Mucosa of stomach (tissue), 1 donor: ENCODE results near the gene LAMTOR3.

Experiments
- H3K27me3 ChIP-seq: one replicate; pipeline ENCODE4 v1.7.0; 2013; ENCODE audit warnings: mild to moderate bottlenecking, low read length; ENCODE audit not compliant: control insufficient read depth, insufficient read depth
- H3K36me3 ChIP-seq: one replicate; pipeline ENCODE4 v1.7.0; 2013; ENCODE audit warnings: low read length; ENCODE audit not compliant: control insufficient read depth, insufficient read depth
- H3K4me1 ChIP-seq: one replicate; pipeline ENCODE4 v1.7.0; 2013; ENCODE audit warnings: mild to moderate bottlenecking, low read length; ENCODE audit not compliant: control insufficient read depth, insufficient read depth
- H3K4me3 ChIP-seq: one replicate; pipeline ENCODE4 v1.7.0; 2013; ENCODE audit warnings: low read length
- H3K9ac ChIP-seq: one replicate; pipeline ENCODE4 v1.7.0; 2013; ENCODE audit warnings: mild to moderate bottlenecking, low read length, moderate library complexity
- H3K9me3 ChIP-seq: one replicate; pipeline ENCODE4 v1.7.0; 2013; ENCODE audit warnings: mild to moderate bottlenecking, low read length, moderate library complexity; ENCODE audit not compliant: control insufficient read depth
- donor health status: Pancreatic carcinoma.

Gene LAMTOR3

GRCh38 chr4:99894161-99894997 lies at the start of gene LAMTOR3:
Gene LAMTOR3, minus strand, starts transcription at chr4:99894427. Its CDS starts 464 bp downstream, at chr4:99893963.
- H3K4me1 ChIP-seq = peaks cover 9% of the 10 kb centered on the region
- no peaks in the 10 kb centered on the region for H3K36me3 ChIP-seq
- H3K9ac ChIP-seq = peak within 1 kb of the TSS; percentile 98
- H3K9me3 ChIP-seq = no peaks in the 10 kb centered on the region
- H3K4me3 ChIP-seq = peak within 1 kb of the TSS; percentile 79
- no peaks in the 10 kb centered on the region for H3K27me3 ChIP-seq

- H3K9ac ChIP-seq = no peak overlapping the region
- no peak overlapping the region for H3K4me3 ChIP-seq
- no peaks in the 10 kb centered on the region for H3K36me3 ChIP-seq
- H3K9me3 ChIP-seq = no peaks in the 10 kb centered on the region
- H3K27me3 ChIP-seq = no peaks in the 10 kb centered on the region
- H3K4me1 ChIP-seq = no peaks in the 10 kb centered on the region
Observed at GRCh38 chr4:99938243-99938753, 44.1 kb upstream of the LAMTOR3 start.

GRCh38 chr4:99934891-99935290 lies 40.7 kb upstream of the LAMTOR3 start:
- Histone ChIP-seq H3K9ac (no peak overlapping the region), H3K4me3 (no peak overlapping the region), H3K4me1 (no peaks in the 10 kb centered on the region), H3K36me3 (no peaks in the 10 kb centered on the region), H3K9me3 (no peaks in the 10 kb centered on the region), H3K27me3 (no peaks in the 10 kb centered on the region)

GRCh38 chr4:99927566-99927965 lies 33.3 kb upstream of the LAMTOR3 start:
- no peaks in the 10 kb centered on the region for H3K36me3 ChIP-seq
- no peak overlapping the region for H3K4me3 ChIP-seq
- no peaks in the 10 kb centered on the region for H3K9me3 ChIP-seq
- no peak overlapping the region for H3K9ac ChIP-seq
- H3K4me1 ChIP-seq = no peaks in the 10 kb centered on the region
- H3K27me3 ChIP-seq = no peaks in the 10 kb centered on the region

- H3K27me3 ChIP-seq = no peaks in the 10 kb centered on the region
- no peaks in the 10 kb centered on the region for H3K36me3 ChIP-seq
- H3K4me1 ChIP-seq = no peaks in the 10 kb centered on the region
Observed at GRCh38 chr4:99921174-99921573, 26.9 kb upstream of the LAMTOR3 start.

GRCh38 chr4:99918656-99919055 lies 24.4 kb upstream of the LAMTOR3 start:
- no peak overlapping the region for H3K4me3 ChIP-seq
- no peak overlapping the region for H3K9ac ChIP-seq
- H3K4me1 ChIP-seq = no peaks in the 10 kb centered on the region
- no peaks in the 10 kb centered on the region for H3K9me3 ChIP-seq
- H3K27me3 ChIP-seq = no peaks in the 10 kb centered on the region
- H3K36me3 ChIP-seq = no peaks in the 10 kb centered on the region

More at GRCh38 chr4:99921174-99921573, 26.9 kb upstream of the LAMTOR3 start:
- H3K9me3 ChIP-seq = no peaks in the 10 kb centered on the region
- H3K9ac ChIP-seq = no peak overlapping the region
- H3K4me3 ChIP-seq = no peak overlapping the region

- Histone ChIP-seq H3K36me3 (no peaks in the 10 kb centered on the region), H3K4me1 (no peaks in the 10 kb centered on the region), H3K9ac (no peak overlapping the region), H3K9me3 (no peaks in the 10 kb centered on the region), H3K27me3 (no peaks in the 10 kb centered on the region), H3K4me3 (no peak overlapping the region)
Observed at GRCh38 chr4:99917575-99917974, 23.3 kb upstream of the LAMTOR3 start.

- H3K27me3 ChIP-seq = no peaks in the 10 kb centered on the region
Observed at GRCh38 chr4:99915449-99915848, 21.2 kb upstream of the LAMTOR3 start.

GRCh38 chr4:99894998-99895397 lies 771 bp upstream of the LAMTOR3 start:
- H3K4me1 ChIP-seq = peaks cover 9% of the 10 kb centered on the region

More at GRCh38 chr4:99915449-99915848, 21.2 kb upstream of the LAMTOR3 start:
- no peaks in the 10 kb centered on the region for H3K9me3 ChIP-seq
- H3K9ac ChIP-seq = no peak overlapping the region
- no peaks in the 10 kb centered on the region for H3K36me3 ChIP-seq
- no peak overlapping the region for H3K4me3 ChIP-seq
- H3K4me1 ChIP-seq = no peaks in the 10 kb centered on the region

GRCh38 chr4:99893839-99894160 lies 427 bp downstream of the LAMTOR3 start:
- H3K9ac ChIP-seq = peak overlapping the region; percentile 98
- H3K36me3 ChIP-seq = no peaks in the 10 kb centered on the region
- H3K4me1 ChIP-seq = peaks cover 9% of the 10 kb centered on the region
- peak overlapping the region; percentile 79 for H3K4me3 ChIP-seq
- H3K9me3 ChIP-seq = no peaks in the 10 kb centered on the region
- no peaks in the 10 kb centered on the region for H3K27me3 ChIP-seq

More at GRCh38 chr4:99894998-99895397, 771 bp upstream of the LAMTOR3 start:
- Histone ChIP-seq H3K36me3 (no peaks in the 10 kb centered on the region), H3K4me3 (peak overlapping the region; percentile 54), H3K9me3 (no peaks in the 10 kb centered on the region), H3K9ac (peak overlapping the region; percentile 55), H3K27me3 (no peaks in the 10 kb centered on the region)

- Histone ChIP-seq H3K9ac (peak overlapping the region; percentile 98), H3K36me3 (no peaks in the 10 kb centered on the region), H3K27me3 (no peaks in the 10 kb centered on the region), H3K9me3 (no peaks in the 10 kb centered on the region), H3K4me3 (no peak overlapping the region), H3K4me1 (peaks cover 9% of the 10 kb centered on the region)
Observed at GRCh38 chr4:99893029-99893428, 1.2 kb downstream of the LAMTOR3 start.

GRCh38 chr4:99891351-99891750 lies 2.9 kb downstream of the LAMTOR3 start:
- H3K9ac ChIP-seq = no peak overlapping the region
- no peaks in the 10 kb centered on the region for H3K27me3 ChIP-seq
- no peaks in the 10 kb centered on the region for H3K36me3 ChIP-seq
- no peaks in the 10 kb centered on the region for H3K9me3 ChIP-seq
- H3K4me3 ChIP-seq = no peak overlapping the region
- H3K4me1 ChIP-seq = peaks cover 9% of the 10 kb centered on the region
